ENCODE results near the gene REN. TPM values are rescaled to one million over a fixed set of nuclear protein-coding genes. Genes with fewer than 3 reads are reported as not detected.

Gene REN
- total and polyA plus RNA-seq, 9 of the 15 experiments (the other 6 are each of a cell fraction or from before 2014, with no cell fraction given), result 1.7 to 9.9 (median 3.1) TPM

DNA sequence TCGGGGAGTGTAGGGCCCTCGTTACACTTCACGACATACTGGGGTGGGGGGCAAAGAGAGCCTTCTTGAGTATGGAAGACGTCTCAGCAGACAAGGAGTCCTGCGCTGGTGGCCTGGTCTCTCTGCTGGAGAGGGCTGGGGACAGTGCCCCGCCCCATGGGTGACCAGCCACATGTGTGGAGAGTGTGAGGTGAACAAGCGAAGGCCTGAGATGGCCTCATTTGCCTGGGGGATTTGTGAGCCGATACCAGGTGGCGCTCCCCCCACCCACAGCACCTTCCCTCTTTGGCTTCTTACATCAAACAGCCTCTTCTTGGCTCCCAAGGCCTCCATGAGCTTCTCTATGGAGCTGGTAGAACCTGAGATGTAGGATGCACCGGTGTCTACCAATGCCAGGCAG is 10.3 kb downstream of the REN start:
- POLR2A ChIA-PET, result no interaction called here
- Histone ChIP-seq H3K9me3 (replicated peaks; ENCODE audit: control insufficient read depth, insufficient read depth, low read depth, low read length) (no peaks in the 10 kb centered on the region), H3K79me2 (ENCODE audit: control insufficient read depth, insufficient read depth, low read length) (no peaks in the 10 kb centered on the region), H3K9ac (ENCODE audit: insufficient read depth in 1 of 2, low read depth in 2 of 2, low read length in 2 of 2) (no peak overlapping the region), H3K36me3 (ENCODE audit: control insufficient read depth, insufficient read depth, low read length) (no peaks in the 10 kb centered on the region), H3K27me3 (ENCODE audit: control insufficient read depth in 2 of 2, insufficient read depth in 2 of 2, low read length in 2 of 2) (peaks cover 8 to 65% of the 10 kb centered on the region in 2 experiments; a peak in 4 of 5 replicates), H3K27ac (ENCODE audit: extremely low read depth, low read depth, low read length) (no peak overlapping the region), H3K4me2 (ENCODE audit: insufficient read depth, low read length) (no peak overlapping the region), H3K9me1 (ENCODE audit: control insufficient read depth, insufficient read depth, low read length) (peaks cover 3% of the 10 kb centered on the region), H2AFZ (ENCODE audit: low read depth, low read length) (no peak overlapping the region), H3K4me1 (replicated peaks in 1 of 2; ENCODE audit: control insufficient read depth in 2 of 2, insufficient read depth in 2 of 2, low read length in 2 of 2) (peaks cover 0 to 18% of the 10 kb centered on the region in 2 experiments; a peak in 2 of 5 replicates), H4K20me1 (replicated peaks; ENCODE audit: control insufficient read depth, insufficient read depth, low read length) (peaks cover 7% of the 10 kb centered on the region), H3K4me3 (no peak overlapping the region)
- CTCF ChIA-PET (ENCODE audit: low intra/inter-chr PET ratio), result no interaction called here
- in situ Hi-C loops (cut with MboI) (loop anchor here (5.0 kb wide), 1 partner anchor 206 kb away; no protein-coding TSS in a partner anchor), intact Hi-C loops (cut with micrococcal nuclease) (no loop called here)
- DNase-seq (ENCODE audit: extremely low read depth in 1 of 4, low spot score in 3 of 4), result no peak
- BruUV-seq (replicated peaks), result no TSS peak
- no peak for TF ChIP-seq NCOR1 (IDR thresholded peaks at IDR 0.05)
- no peak for TF ChIP-seq MTA2 (IDR thresholded peaks at IDR 0.05; ENCODE audit: low read depth)
- no peak for TF ChIP-seq CREBBP (IDR thresholded peaks at IDR 0.05; ENCODE audit: low read depth, low read length)
- no peak for TF ChIP-seq TBL1XR1 (IDR thresholded peaks at IDR 0.05; ENCODE audit: low read length in 2 of 2)
- under 1% methylated on average over 10 of the region's 10 CpGs for WGBS (ENCODE audit: insufficient coverage, low coverage, missing lambda C conversion rate)
- no peak for ATAC-seq
- no peak for FAIRE-seq

DNA sequence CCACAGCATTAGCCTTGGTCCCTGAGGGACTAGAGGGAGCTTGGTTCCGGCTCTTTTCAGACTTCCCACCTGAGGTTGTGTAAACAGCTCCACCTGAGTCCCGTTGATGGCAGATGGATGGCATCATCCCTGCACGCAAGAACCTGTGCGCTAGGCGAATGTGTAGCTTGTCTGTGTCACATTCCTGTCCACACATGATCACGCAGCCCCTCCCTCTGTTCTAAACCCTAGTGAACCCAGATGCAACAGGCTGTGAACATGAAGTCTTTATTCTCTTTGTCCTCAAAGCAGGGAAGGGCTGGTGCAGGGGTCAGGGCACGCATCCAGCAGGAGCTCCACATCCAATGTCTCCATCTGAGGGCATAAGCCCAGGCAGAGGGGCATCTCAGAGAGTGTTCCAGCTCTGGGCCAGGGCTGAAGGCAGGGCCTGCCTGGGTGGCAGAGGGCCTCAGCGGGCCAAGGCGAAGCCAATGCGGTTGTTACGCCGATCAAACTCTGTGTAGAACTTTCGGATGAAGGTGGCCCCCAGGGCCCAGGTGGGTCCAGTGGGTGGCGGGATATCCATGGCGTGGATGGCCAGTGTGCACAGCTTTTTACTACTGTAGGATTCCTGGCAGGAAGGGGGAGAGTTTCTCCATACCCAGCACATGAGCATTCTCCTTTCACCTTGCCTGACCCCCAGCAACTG is 11.4 kb downstream of the REN start:
- ChIA-PET POLR2A (interaction anchor here (0.5 kb wide), 3 partner anchors 21 to 42 kb away, joined by 3 to 4 read pairs (median 3); no protein-coding TSS in a partner anchor), CTCF (ENCODE audit: low intra/inter-chr PET ratio) (no interaction called here)
- Histone ChIP-seq H3K27ac (ENCODE audit: extremely low read depth, low read depth, low read length) (no peak overlapping the region), H3K4me1 (replicated peaks in 1 of 2; ENCODE audit: control insufficient read depth in 2 of 2, insufficient read depth in 2 of 2, low read length in 2 of 2) (peaks cover 0 to 21% of the 10 kb centered on the region in 2 experiments; a peak in 2 of 5 replicates), H3K9me3 (replicated peaks; ENCODE audit: control insufficient read depth, insufficient read depth, low read depth, low read length) (no peaks in the 10 kb centered on the region), H3K9me1 (ENCODE audit: control insufficient read depth, insufficient read depth, low read length) (peaks cover 3% of the 10 kb centered on the region), H3K79me2 (ENCODE audit: control insufficient read depth, insufficient read depth, low read length) (no peaks in the 10 kb centered on the region), H3K4me2 (ENCODE audit: insufficient read depth, low read length) (no peak overlapping the region), H3K27me3 (ENCODE audit: control insufficient read depth in 2 of 2, insufficient read depth in 2 of 2, low read length in 2 of 2) (peaks cover 13 to 66% of the 10 kb centered on the region in 2 experiments), H3K36me3 (ENCODE audit: control insufficient read depth, insufficient read depth, low read length) (no peaks in the 10 kb centered on the region), H2AFZ (ENCODE audit: low read depth, low read length) (no peak overlapping the region), H3K9ac (ENCODE audit: insufficient read depth in 1 of 2, low read depth in 2 of 2, low read length in 2 of 2) (no peak overlapping the region), H4K20me1 (replicated peaks; ENCODE audit: control insufficient read depth, insufficient read depth, low read length) (peaks cover 10% of the 10 kb centered on the region; the same call in 1 of the 2 replicates), H3K4me3 (no peak overlapping the region)
- ATAC-seq (no peak), FAIRE-seq (no peak), DNase-seq (ENCODE audit: extremely low read depth in 1 of 4, low spot score in 3 of 4) (no peak)
- 9% methylated on average over 15 of the region's 15 CpGs for WGBS (ENCODE audit: insufficient coverage, low coverage, missing lambda C conversion rate)
- in situ Hi-C loops (cut with MboI), result loop anchor here (5.0 kb wide), 1 partner anchor 208 kb away; no protein-coding TSS in a partner anchor
- intact Hi-C loops (cut with micrococcal nuclease), result no loop called here
- TF ChIP-seq GATAD2A (IDR thresholded peaks at IDR 0.05), result no peak
- TF ChIP-seq, protein P1, sequence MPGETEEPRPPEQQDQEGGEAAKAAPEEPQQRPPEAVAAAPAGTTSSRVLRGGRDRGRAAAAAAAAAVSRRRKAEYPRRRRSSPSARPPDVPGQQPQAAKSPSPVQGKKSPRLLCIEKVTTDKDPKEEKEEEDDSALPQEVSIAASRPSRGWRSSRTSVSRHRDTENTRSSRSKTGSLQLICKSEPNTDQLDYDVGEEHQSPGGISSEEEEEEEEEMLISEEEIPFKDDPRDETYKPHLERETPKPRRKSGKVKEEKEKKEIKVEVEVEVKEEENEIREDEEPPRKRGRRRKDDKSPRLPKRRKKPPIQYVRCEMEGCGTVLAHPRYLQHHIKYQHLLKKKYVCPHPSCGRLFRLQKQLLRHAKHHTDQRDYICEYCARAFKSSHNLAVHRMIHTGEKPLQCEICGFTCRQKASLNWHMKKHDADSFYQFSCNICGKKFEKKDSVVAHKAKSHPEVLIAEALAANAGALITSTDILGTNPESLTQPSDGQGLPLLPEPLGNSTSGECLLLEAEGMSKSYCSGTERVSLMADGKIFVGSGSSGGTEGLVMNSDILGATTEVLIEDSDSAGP (CRISPR knock-in tag; IDR thresholded peaks at IDR 0.05), result no peak
- TF ChIP-seq, protein P2, sequence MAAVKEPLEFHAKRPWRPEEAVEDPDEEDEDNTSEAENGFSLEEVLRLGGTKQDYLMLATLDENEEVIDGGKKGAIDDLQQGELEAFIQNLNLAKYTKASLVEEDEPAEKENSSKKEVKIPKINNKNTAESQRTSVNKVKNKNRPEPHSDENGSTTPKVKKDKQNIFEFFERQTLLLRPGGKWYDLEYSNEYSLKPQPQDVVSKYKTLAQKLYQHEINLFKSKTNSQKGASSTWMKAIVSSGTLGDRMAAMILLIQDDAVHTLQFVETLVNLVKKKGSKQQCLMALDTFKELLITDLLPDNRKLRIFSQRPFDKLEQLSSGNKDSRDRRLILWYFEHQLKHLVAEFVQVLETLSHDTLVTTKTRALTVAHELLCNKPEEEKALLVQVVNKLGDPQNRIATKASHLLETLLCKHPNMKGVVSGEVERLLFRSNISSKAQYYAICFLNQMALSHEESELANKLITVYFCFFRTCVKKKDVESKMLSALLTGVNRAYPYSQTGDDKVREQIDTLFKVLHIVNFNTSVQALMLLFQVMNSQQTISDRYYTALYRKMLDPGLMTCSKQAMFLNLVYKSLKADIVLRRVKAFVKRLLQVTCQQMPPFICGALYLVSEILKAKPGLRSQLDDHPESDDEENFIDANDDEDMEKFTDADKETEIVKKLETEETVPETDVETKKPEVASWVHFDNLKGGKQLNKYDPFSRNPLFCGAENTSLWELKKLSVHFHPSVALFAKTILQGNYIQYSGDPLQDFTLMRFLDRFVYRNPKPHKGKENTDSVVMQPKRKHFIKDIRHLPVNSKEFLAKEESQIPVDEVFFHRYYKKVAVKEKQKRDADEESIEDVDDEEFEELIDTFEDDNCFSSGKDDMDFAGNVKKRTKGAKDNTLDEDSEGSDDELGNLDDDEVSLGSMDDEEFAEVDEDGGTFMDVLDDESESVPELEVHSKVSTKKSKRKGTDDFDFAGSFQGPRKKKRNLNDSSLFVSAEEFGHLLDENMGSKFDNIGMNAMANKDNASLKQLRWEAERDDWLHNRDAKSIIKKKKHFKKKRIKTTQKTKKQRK (IDR thresholded peaks at IDR 0.05; ENCODE audit: borderline replicate concordance, low read depth, low read length), result no peak
- BruUV-seq (replicated peaks), result no TSS peak

Data from K562 (cell line).